Inflammatory macrophage treated with lipopolysaccharide for 1 hour (primary cell): Measurements from ENCODE around the gene DSG2.
"Not testable (repeated sequence)": the region's sequence is repeated elsewhere in the genome, so short reads cannot be mapped to it uniquely, and the experiment has no call there.

ENCODE experiments used
- DNase-seq, 2 donors: peaks; one replicate each; pipeline ENCODE4 v3.0.0-alpha.2; 2020 to 2022

The DSG2 gene

DNA sequence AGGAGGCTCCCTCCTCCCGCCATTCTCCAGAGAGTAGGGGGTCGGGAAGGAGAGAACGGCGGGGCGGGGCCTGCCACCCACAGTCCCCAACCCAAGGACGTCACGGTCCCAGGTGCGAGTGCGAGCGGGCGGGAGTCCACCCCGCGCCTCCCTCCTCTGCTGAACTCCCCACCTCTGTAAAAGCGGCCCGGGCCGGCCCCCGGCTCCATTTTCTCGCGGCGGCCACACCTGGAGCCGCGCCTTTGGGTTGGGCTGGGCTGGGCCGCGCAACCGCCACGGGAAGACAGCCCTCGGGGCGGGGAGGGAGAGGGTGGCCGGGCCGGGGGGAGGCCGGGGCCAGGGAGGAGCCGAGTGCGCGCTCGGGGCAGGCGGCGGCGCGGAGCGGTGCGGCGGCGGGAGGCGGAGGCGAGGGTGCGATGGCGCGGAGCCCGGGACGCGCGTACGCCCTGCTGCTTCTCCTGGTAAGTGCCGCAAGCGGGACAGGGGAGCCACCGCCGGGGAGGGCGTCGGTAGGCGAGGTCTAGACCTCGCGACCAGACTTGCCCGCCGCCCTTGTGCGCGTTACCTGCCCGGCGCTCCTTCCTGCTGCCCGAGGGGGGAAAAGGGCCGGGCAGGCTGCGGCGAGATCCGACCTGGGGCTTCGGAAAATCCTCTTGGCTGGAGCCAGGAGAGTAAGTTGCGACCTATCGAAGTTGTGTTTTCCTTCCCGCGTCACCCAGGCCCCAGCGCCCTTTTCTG is at the start of gene DSG2:
Gene DSG2, plus strand, starts transcription at position 342 of the 738 bp plus-strand sequence. Its CDS starts 75 bp downstream, at position 417.
- no peak for DNase-seq

DNA sequence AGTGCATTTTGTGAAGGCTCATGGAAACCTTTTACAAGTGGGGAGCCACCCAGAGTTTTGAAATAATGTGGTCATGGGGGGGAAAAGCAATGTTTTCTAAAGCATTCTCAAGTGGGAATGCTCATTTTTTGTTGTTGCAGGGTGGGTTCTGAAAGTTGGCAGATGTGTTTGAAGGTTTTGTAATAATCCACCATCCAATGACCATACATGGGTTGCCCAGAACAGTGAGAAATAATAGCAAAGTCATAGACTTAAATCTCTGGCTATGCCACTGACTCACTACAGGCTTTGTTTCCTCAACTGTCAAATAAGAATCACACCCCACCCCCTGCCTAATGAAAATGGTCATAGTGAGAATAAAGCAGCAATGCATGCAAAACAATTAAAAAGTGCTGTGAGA is 47.6 kb upstream of the DSG2 start:
- no peak for DNase-seq

DNA sequence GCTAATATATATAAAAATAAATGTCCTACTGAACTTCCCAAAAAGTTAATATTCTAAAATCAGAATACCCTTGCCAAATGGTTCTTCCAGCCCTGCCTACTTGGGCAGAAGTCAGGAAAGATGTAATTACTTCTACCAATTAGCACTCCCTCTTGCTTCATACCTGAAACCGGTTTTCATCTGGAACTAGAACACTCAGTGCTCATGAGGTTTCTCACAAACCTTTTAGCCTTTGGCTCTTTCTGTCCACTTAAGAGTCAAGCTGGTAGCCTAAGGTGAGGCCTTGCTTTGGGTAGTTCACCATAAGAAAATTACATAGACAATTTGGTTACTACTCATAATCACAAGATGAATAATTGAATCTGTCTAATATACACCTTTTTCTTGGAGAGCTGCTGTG is 46.4 kb upstream of the DSG2 start:
- no peak for DNase-seq

DNA sequence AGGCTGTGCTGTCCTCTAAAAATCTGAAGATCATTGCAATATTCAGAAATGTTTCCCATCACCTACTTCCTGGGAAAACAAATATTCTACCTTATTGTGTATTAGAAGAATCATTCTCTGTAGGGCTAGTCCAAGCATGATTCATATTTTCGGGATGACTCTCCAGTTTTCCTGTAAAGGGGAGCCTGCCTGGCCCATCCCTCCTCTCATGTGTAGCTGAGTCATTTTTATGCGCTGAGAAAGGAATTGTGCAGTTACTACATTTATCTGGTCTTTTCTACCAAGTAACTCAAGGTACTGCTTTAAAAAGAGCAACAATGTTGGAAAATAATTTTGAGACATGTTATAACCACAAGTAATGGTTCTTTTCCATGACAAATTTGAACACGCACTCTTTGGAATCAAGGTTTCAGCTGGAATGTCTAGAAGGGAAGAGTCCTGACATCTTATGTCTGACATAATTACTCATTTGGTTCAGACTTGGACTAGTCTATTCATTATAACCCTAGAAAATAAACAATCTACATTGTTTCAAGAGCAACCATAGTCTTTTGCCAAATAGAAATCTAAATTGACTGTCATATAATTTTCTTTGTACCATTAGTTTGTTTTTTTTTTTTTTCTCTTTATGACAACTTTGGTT is 43.8 kb upstream of the DSG2 start:
- no peak for DNase-seq

DNA sequence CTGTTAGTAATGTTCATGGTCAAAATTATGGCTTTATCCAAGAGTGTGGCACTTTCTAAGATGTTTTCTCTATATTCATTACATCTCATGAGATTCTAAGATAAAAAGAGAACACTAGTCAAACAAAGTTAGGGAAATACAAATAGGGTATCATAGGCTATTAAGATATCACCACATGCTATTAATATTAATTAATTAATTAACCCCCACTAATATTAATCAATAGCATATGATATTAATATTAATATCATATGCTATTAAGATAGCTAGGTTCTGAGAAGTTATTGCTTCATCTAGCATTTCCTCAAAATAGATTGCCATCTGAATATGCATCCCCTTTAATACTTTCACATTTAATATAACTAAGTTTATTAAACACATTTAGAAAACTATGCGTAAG is 28.3 kb upstream of the DSG2 start:
- DNase-seq: no peak

DNA sequence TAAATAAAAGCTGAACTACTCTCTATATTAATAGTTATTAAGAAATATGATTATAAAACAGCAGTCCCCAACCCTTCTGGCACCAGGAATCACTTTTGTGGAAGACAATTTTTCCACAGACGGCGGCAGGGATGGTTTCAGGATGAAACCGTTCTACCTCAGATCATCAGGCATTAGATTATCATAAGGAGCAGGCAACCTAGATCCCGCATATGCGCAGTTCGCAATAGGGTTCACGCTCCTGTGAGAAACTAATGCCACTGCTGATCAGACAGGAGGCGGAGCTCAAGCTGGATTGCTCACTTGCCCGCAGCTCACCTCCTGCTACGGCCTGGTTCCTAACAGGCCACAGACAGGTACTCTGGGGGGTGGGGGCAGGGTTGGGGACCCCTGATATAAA is 19.3 kb upstream of the DSG2 start:
- DNase-seq: no peak

DNA sequence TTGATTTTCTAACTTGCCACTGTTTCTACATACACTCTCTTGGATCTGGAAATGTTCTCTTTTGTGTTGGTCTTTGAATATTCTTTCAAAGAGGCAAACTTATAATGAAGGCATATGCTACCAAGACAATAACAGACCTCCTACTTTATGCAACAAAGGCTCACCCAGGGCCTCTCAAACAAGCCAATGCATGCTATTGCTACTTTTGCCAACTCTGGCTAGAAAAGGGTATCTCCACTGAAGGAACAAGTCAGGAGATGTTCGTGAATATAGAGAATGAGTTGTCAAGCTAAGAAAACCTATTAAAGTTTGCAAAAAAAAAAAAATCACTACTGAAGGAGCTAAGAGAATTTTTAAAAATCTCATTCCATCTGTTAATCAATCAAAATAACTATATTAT is 15.9 kb upstream of the DSG2 start:
- DNase-seq: no peak

DNA sequence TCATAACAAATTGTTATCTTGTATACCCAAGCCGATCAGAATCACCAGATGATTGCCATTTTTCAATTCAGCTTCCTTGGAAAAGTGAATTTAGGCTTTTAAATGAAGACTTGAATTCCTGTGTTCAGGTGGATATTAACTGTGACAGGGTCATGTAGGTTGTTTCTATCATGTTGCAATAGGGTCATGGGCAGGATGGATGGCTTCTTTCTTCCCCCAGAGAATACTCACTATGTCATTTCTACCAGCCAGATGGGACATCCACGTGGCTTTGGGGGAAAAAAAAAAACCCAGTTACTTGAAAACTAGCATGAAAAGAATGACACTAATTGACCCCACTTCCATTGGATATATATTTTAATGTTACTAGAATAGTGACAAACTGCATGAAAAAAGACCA is 14.6 kb upstream of the DSG2 start:
- no peak for DNase-seq

DNA sequence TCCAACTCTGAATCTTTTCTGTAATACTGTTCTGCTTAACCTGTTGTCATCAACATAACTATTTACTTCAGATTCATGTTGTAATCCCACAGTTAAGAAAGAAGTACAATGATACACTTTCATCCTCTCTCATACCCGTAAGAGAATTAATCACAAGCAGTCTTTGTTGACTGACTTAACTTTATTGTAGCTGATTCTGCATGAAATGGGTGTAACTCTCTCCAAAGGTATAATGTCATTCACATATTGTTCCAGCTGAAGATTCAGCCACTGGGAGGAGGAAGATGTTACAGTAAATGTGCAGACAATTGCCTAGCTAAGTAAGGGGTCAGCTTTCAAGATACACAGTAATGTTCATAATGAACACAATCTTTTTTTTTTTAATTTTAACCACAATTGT is 13.5 kb upstream of the DSG2 start:
- DNase-seq: no peak

DNA sequence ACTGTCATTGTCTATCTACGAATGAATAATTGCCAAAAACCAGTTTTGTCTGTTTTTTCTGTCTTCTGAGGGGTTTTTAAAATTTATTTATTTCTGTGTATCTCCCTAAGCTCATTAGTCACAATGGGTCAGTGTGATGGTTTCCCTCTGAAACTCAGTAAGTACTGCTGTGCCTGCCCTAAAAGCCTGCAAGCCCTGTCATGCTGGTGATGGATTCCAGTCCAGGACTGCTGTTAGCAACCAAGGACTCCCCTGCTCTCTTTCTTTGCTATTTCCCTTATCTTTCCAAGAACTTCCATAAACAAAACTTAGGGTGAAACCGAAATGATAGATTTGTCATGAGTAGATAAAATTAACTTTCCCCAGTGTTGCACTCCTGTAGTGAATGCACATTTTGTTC is 11.8 kb upstream of the DSG2 start:
- no peak for DNase-seq

DNA sequence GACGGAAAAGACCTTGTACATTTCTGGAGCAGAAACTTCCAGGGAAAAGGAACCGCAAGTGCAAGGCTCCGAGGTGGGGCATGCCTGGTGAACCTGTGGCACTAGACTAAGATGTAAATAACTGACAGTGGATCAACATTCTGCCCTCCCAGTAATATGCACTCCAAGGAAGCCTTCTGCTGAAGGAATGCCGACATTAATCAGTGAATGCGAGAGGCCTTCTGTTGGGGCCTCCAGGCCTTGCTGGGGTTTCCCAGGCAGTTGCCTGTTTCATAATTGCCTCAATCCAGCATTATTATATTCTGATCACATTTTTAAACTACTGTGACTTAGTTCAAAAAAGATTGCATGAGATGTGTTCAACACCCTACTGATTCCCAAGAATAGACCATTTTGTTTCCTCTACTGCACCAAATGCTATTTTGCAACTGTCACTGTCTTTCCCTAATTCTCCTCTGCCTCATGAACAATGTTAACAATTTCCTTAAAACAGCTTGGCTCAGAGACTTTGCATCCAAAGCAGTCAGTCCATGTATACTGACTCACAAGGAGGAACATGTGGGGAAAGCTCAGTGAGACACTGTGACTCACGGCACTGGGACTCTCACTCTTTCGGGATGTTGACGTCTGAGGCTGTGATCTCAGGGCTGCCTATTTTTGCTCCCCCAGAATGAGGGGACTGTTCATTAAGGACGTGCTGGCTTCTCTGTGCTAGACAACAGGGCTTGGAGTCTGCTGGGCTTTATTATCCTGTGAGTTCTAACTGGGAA is 10.5 kb upstream of the DSG2 start:
- no peak for DNase-seq

DNA sequence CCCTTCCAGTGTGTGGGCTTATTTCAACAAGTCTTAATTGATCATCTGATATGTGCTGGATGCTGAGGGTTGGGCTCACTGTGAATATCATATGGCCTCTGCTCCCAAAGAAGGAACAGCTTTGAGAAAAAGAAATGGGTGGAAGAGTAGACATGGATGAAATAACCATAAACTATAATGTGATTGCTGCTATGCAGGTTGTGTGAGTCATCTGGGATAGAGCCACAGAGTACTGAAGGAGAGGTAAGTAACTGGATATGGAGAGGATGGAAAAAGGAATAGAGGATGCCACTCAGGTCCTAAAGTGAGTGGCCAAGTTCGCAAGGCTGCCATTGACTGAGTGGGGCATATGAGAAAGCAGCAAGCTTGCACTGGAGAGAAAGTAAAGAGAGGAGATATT is 8.7 kb upstream of the DSG2 start:
- no peak for DNase-seq

DNA sequence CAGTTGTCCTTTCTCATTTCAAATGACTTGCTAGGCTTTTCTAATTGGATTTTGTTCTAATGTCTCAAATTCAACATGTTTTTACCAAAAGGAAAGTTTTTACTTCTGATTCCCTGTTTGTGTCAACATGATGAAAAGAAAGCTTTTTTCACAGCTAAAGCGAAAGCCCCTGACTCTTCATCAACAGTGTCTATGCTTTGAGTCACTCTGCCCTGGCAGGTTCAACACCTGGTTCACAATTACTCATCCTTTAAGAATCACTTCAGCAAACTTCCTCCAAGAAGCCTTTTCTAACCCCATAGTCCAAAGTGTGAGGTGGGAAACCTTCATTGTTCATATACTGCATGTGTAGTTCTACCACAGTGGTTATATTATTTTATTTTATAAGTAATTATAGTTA is 7.6 kb upstream of the DSG2 start:
- no peak for DNase-seq

DNA sequence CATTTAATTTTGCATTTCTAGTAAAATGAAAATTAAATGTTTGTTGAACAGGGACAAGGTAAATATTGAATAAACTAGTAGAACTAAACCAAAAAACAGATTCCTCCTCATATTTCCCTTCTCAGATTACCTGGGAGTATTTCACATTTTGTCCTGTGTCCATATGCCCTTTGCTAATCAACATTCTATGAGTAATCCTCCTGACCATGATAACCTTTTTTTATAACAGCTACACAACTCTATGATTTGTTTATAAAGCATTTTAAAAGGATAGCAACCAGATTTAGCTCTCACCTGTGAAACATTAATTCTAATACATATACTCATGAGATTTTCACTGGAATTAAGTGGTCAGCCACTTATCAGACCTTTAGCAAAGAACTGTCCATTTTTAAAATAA is 7.1 kb upstream of the DSG2 start:
- DNase-seq: no peak

DNA sequence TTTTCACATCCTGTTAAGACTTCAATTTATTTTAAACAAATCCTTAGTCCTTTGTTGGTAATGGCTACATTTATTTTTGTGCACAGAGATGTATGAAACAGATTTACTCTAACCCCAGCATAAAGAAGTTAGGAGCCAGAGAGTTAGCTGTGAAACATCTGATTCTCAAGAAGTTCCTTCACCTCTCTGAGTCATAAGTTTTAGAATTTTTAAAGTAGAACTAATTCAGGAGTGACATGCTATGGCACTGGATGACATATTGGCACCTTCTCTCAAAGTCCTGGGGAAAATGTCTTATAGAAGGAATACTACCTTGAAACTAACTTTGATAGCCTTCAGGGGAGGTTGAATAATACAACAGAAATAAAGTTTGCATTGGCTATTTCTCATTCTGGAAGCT is 6.4 kb upstream of the DSG2 start:
- no peak for DNase-seq

DNA sequence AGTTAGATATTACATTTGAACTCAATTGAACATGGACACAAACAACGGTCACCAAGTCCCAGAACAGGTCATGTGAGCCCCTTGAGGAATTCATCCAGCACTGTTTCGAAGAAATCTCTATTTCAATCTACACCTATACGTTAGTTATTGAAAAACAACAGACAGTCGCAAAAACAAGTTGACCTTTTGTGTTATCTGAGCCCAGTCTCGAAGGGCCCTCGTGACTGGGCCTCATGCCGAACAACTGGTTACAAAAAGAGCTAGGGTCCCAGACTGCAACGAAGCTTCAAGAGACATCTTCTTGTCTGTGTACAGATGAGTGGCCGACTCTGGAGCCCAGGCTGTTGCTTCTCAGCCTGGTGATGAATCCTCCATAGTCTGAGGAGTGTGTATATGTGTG is 5.3 kb upstream of the DSG2 start:
- no peak for DNase-seq

DNA sequence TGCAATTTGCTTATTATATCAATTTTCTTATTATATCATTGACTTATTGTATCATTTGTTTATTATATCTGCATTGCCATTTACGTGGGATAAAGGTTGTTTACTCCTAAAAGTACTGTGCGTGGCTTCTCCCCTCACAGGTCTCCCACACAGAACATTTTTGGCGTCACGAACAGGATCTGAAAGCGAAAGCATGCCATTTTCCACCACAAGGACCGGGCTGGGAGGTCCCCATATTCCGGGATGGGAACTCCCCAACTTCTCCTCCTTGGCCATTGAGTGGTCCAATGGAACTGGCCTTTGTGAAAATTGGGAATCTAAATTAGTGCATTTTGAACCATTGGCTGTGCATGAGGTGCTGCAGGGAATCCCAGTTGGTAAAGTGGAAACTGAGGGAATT is 4.8 kb upstream of the DSG2 start:
- DNase-seq: no peak

DNA sequence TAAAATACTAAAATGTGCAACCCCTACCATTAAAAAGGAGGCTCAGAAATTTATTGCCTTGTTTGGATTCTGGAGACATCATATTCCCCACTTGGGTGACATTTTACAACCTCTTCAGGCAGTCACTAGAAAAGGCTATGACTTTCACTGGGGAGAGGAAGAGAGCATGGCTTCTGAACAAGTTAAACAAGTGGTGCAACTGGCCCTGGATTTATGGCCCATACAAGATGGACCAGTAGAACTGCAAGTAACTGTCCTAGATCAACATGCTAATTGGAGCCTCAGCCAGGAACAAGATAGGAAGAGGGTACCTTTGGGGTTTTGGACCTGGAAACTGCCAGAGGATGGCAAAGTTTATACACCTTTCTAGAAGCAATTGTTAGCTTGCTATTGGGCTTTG is 4.0 kb upstream of the DSG2 start:
- no peak for DNase-seq

DNA sequence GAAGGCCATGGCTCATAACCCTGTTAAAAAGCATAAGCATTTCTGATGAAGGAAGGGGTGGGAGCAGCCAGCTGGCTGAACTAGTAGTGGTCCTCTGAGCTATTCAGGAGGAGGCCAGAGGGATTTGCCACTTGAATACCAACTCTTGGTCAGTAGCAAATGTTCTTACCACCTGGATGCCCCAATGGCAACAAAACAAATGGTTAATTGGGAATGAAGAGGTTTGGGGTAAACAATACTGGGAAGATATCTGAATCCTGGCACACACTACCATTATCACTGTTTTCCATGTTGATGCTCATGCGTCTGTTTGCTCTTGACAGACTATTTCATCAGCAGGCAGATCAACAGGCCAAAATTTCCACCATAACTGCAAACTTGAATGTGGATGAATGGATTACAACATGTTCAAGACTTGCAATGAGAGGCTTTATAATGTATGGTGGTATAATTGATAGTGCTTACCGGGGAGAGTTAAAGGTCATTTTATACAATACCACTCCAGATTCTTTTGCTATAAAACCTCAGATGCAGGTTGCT is 3.2 kb upstream of the DSG2 start:
- not testable (repeated sequence) for DNase-seq

DNA sequence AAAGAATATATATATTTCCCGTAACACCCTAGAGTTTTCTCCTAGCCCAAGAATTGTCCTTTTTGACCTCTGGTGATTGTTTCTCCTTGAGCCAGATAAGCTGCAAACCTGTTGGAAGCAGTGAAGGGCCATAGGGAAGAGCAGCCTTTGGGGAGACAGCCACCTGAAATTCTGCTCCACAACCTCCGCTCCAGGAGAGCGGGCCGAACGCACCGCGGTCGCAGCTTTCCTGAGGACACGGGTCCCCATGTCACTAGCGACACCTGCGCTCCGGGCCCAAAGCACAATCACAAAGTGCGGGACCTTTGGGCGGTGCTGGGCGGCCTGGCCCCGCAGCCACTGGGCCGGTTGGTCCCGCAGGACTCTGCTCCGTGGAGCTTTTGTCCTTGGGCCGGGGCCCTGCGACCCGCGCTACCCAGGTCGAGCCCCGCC is 557 bp upstream of the DSG2 start:
- DNase-seq: no peak

DNA sequence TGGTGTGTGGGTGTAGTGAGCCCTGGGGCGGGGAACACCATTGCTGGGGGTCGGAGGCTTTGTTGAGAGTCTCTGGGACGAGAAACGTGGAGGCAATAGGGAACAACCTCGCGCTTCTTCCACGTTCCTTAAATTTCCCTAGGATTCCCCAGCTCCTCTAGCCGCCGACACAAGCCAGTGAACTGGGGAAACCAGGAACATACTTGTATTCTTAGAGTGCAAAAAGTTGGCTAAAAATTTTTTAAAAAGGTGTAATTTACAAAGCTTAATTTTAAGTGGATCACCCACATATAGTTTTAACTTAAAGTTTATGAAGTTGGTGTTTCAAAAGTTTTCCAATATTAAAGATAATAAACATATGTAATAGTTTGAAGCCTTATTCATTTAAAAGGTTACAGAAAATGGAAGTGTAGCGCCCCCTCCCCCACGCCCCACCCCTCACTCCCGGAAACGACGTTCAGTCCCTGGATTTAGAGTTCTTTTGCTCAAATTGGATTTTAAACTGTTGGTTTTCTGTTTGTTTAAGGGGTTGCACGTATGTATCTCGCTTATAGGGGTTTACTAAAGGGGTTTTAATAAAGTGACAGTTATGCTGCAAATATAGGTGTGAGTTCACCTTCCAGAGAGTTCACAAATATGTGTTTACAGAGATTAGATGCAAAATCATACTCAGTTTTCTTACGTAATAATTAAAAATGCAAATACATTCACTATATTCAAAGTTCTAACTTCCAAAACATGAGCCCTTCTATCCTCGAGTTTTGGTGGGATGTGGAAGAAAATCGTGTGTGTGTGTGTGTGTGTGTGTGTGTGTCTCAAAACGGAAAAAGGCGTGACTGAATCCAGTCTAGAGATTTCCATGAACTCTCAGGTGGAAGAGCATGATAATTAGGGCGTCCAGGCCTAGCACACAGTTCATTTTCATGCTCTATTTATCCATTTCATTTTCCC is 872 bp downstream of the DSG2 start:
- DNase-seq: peak in 1 of 2 donors; percentile 8

DNA sequence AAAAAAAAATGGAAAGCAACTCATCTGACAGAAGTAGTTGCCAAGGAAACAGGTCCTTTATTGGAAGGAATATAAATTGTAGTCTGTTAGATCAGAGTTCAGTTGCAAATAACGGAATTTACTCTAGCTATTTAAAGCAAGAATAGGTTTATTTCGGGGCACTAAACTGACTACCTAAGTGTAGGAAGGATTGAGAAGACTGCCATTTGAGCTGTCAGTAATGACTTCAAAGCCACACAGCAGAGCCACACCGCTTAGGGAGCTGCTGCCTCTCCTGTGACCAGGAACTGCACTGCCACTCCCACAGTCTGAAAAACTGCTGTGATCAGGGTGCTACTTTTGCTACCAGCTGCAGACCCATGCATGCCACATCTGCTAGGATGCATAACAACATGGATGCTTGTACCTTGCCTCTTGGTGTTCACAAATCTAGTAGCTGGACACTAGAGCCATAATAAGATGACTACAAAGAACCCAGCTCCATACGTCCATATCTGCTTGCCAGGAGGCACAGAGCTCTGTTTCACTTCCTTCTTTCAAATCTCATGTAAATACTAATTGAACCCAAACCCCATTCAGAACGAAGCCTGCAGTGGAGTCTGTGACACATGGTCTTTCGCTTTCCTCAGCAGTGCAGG is 2.2 kb downstream of the DSG2 start:
- DNase-seq: no peak
